ENCODE data around the gene SRPK2.

- TF ChIP-seq TAF1 (conservative IDR thresholded peaks at IDR 0.05) (no peak), RAD21 (IDR thresholded peaks at IDR 0.05) (no peak), CTCF (IDR thresholded peaks at IDR 0.05; ENCODE audit: low read depth, low read length, missing input control) (no peak), ATF3 (IDR thresholded peaks at IDR 0.05) (no peak)
Observed at GRCh38 chr7:105139381-105139780, 249.3 kb downstream of the SRPK2 start.
